GM18870 (cell line): ENCODE data around the gene PUM2.
"Not testable (repeated sequence)": the region's sequence is repeated elsewhere in the genome, so short reads cannot be mapped to it uniquely, and the experiment has no call there.

Source experiments
- ATAC-seq: cut with Tn5 transposase; IDR thresholded peaks from one replicate; pipeline ENCODE4 v1.9.1; 2021; ENCODE audit warnings: moderate library complexity; ENCODE audit not compliant: unreplicated experiment

Gene PUM2

DNA sequence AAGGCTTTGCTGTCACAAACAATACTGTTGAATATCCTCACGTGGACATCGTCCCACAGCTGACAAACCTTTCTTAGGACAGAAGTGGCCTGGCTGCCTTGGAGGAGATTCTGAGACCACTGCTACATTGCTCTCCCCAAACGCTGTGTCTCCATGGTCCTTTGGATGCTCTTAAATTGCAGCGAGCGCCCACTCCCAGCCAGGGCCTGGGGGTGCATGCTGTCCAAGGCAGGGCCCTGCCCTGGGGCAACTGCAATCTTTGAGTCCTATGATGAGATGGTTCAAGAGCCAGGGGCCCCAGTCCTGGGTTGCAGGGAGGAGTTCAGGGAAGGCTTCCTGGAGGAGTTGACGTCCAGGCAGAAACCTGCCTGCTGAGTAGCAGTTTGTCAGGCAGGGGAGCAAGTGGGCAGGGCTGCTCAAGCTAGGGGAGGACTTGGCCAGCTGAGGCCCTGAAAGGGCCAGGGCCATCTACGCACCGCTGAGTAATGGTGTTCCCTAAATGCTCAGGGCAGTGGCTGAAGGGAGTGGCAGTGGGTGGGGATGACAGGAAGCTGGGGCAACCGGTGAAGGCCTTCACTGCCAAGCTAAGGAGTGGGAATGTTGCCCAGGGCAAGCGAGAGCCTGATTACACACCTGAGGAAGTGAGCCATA, 114.9 kb downstream of the PUM2 start:
- no peak for ATAC-seq

DNA sequence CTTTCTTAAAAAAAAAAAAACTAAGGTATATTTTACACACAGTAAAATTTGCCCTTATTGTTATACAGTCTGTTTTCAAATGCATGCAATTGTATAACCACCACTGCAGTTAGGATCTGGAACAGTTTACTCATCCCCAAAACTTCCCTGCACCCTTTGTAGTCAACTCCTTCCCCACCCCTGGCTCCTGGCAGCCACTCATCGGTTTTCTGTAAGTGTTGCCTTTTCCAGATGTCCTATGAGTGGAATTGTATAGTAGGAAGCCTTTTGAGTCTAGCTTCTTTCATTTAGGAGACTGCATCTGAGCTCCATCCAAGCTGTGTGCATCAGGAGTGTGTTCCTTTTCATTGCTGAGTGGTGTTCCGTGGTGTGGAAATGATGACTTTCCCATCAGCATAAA, 116.0 kb downstream of the PUM2 start:
- ATAC-seq = not testable (repeated sequence)

DNA sequence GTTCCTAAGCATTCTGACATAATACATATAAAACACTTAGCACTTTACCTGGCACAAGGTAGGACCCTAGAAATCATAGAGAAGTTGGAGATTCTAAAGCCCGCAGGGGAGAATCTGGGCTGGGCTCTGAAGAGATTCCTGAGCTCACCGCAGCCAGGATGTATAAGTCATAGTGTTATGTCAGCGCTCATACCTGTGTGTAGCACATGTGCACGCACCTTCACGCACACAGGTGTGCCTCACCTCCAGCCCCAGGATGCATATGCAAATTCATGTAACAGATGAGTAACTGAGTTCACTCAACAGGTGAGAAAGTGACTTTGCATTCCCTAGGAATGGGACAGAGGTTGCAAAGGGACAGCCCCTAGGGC, 117.8 kb downstream of the PUM2 start:
- ATAC-seq = no peak

GRCh38 chr2:20231598-20232026, 119.0 kb downstream of the PUM2 start:
- no peak for ATAC-seq

DNA sequence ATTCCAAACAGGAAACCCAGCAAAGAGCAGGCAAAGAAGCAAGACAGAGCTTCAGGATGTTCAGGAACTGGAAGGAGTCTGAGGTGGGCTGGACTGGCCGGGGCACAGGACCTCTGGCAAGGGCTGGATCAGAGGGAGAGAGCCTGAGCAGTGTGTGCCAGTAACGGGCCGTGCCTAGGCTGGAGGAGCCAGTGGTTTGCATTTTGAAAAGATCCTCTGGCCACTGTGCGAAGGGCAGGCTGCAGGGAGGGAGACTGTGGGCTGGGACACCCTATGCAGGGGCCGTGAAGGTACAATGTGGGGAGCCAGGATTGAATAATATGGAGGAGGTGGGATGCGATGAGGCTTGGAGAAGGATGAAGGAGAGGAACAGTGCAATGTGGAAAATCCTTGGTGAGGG, 119.5 kb downstream of the PUM2 start:
- ATAC-seq = no peak

- no peak for ATAC-seq
Measured at GRCh38 chr2:20230114-20230425, 120.6 kb downstream of the PUM2 start.

DNA sequence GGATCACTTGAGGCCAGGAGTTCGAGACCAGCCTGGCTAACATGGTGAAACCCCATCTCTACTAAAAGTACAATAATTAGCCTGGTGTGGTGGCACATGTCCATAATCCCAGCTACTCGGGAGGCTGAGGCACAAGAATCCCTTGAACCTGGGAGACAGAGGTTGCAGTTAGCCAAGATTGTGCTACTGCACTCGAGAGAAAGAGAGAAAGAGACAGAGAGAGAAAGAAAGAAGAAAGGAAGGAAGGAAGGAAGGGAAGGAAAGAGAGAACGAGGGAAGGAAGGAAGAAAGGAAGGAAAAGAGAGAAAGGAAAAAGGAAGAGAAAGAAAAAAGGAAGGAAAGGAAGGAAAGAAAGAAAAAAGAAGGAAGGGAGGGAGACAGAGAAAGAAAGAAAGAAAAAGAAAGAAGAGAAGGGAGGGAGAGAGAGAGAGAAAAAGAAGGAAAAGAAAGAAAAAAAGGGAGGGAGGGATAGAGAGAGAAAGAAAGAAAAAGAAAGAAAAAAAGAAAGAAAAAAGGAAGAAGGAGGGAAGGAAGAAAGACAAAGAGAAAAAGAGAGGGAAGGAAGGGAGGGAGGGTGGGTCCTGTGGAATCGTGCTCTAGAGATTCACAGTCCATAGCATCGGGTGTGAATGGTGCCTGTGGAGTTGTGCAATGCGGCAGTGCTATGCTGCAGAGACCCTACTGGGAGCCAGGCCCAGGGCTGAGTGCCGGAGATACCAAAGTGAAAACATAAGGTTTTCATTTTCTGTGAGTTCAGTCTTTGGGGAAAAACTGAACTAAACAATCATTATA, 121.1 kb downstream of the PUM2 start:
- ATAC-seq = no peak

GRCh38 chr2:20227894-20228505, 122.6 kb downstream of the PUM2 start:
- no peak for ATAC-seq

GRCh38 chr2:20226152-20226545, 124.5 kb downstream of the PUM2 start:
- no peak for ATAC-seq

DNA sequence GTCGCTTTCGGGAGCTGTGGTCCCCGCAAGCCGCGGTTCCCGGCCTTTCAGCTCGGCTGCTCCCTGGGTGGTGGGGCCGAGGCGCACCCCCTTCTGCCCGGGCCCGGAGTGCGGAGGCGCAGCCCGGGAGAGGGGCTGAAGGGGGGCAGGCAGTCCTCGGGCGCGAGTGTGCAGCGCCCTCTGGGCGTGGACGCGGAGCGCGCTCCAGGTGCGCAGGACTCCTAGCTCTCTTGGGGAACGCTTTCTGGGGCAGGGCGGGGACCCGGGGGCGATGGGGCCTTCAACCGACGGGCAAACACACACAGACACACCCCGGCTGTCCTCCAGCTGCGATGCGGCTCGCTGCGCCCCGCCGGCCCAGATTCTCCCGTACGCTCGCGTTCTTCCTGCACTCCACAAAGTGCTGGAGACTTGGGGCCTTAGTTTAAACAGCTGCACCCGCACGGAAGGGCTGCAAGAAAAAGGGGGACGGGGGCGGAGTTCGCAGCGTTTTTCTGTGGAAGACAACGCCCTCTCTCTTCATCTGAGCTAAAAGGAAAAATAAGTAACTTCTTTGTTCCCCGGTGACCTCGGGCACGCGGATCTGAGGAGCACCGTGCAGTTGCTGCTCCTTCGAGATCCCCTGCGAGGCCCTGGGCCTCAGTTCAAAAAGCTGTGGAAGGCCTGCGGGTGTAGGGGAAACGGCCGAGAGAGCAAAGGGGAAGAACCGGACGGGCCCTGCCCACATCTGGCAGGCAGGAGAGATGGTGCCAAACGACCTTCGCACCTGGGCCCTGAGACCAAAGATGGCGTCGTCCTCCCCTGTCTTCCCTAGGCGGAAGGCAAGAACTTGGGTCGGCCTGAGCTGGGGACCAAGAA, 125.1 kb downstream of the PUM2 start:
- ATAC-seq = no peak

GRCh38 chr2:20224716-20225293, 125.8 kb downstream of the PUM2 start, which contains the start of gene SDC1:
Gene SDC1, minus strand, starts transcription at chr2:20225130. Its CDS starts 263 bp downstream, at chr2:20224867.
- no peak for ATAC-seq

DNA sequence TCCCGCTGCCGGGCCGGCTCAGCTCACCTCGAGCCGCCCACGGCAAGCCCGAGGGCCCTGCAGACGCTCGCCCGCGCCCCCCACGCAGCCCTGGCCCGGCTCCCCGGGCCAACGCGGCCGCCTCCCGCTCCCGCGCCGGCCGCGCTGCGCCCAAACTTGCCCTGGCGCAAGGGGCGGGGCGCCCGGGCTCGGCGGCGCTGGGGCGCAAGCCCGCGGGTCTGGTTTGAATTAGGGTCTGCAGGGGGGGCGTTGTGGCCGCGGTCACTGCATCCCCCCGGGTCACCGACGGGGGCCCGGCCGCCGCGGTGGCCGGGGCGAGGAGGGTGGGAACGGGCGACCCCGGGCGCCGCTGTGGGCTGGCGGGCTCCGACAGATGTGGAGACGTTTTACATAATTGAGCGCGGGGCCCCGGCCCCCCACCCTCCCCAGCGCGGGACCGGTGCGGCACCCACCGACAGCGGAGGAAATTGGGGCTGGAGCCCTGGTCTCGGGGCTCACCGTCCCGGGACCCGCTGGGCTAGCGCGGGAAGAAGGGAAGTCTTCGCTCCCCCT, 126.4 kb downstream of the PUM2 start:
- ATAC-seq = no peak

DNA sequence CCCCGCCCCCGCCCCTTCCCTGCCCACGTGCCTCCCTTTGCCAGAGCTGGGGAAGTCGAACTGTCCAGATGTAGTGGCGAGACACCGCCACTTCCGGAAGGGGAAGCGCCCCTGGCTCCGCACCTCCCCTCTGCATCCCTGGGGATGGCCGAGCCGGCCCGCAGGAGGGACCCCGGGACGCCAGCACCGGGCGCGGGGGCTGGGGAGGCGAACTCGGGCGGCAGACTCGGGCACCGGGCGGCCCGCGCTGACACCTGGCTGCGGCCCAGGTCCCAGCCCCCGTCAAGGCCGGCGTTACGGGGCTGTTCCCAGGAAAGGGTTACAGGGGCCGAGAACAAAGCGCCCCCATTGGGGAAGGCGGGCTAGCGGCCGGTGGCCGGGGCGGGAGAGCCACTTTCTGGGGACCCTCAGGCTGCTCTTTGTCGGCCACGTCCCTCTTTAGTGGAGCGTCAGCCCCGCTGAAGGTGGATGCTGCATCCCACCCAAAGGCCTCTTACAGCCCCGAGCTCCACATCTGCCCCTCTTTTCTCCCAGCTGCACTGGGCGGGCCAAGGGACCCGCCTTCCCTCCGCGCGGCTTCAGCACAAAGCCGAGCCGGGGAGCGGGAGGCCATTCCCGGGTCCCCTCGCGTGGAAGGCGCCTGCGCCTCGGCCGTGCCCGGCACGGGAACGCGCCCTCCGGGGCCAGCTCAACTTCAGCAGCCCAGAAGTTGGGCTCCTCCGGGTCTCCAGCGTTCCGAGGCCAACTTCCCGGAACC, 127.1 kb downstream of the PUM2 start:
- ATAC-seq = no peak

DNA sequence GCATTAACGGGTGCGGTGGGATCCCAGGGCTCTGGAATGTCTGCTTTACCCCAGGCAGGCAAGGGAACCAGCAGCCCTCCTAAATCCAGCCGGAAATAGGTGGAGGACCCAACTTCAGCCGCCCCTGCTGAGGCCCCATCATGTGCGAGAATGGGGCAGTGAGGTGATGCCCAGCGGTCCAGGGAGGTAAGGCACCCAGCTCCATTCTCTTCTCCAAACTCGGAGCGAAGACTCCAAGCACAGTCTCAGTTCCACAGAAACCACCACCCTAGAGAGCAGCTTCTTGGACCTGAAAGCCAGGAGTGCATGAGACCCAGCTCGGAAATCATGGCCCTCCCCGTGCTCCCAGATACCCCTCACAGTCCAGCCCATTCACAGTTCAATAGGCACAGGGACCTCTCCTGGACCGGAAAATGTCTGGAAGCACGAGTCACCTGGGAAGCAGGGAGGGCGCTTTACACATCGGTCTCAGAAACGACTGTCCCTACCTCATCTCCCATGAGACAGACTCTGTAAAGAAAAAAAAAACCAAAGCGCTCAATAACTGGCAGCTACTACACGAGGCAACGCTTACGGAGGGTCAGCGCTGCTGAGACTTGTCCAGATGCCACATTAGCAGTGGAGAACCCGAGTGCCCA, 127.8 kb downstream of the PUM2 start:
- no peak for ATAC-seq

DNA sequence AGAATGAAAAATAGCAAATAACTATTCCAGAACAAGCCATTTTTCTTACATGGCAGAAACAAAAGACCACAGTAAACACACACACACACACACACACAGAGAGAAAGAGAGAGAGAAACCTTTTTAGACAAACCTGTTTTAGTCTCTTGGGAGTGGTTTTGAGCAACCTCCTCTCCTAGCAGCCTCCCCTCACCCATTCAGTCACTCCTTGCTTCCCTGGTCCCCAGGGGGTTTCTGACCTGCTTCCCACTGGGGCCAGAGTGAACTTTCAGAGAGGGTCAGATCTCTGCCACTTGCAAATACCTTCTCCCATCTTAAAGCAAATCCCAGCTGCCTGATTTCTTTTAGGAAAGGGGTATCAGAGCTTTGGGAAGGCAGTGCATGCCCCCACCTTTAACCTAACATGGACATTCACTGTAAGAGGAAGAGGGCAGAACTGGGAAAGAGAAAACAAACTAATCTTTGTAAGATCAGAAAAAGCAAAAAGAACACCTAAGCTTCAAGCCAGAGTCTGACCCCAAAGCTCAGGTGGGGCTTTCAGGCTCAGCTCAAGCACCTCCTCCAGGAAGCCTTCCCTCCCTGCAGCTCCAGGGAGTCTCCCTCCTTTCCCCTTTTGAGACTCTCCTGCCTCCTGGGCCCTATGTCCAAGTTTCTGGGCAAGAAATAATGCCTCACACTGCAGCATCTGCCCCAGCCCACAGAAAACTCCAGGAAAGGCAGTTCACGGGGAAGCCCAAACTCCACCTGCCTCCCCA, 128.5 kb downstream of the PUM2 start:
- no peak for ATAC-seq

- no peak for ATAC-seq
Measured at GRCh38 chr2:20221555-20221973, 129.1 kb downstream of the PUM2 start.

GRCh38 chr2:20220806-20221554, 129.7 kb downstream of the PUM2 start:
- ATAC-seq = no peak

DNA sequence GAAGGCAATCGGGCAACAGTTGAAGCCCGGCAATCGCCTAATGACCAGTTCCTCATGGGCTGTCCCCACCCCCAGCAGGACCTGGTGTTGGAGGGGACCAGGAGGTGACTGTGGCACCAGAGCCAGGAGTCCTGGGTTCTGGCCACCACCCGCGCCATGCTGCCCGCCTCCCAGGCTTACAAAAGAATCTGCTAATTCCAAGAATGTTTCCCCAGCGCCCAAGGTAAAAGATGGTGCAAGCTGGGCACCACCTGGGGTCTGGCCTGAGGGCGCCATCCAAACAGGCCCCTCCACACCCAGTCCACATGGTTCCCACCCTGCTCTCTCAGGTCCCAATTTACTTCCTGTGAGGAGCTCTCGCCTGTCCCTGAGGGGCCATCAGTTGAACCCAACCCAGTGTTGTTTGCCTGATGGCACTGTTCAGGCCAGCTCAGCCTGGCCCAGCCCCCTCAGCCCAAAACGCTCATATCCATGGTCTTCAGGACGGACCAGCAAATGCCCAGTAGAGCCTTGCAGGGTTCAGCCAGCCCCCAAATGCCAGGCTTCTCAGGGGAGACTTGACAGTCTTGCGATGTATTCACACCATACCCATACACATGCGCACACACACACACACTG, 130.8 kb downstream of the PUM2 start:
- no peak for ATAC-seq
